K562 (cell line): ENCODE measurements around the gene MRPL30. TPM values are rescaled to one million over a fixed set of nuclear protein-coding genes. Genes with fewer than 3 reads are reported as not detected.

Experiments
- ARID3B ChIP-seq: fragments of 250-450 bp; sonication (Bioruptor Pico); IDR thresholded peaks from 2 replicates; pipeline ENCODE4 v1.4.0; 2020; ENCODE audit warnings: borderline replicate concordance
- ARID4B ChIP-seq: sonication (generic); formaldehyde crosslinking; IDR thresholded peaks from 2 replicates; pipeline ENCODE4 v1.8.0; 2022; ENCODE audit warnings: mild to moderate bottlenecking, missing genetic modification reagents
- BRD4 ChIP-seq: fragments of 200-600 bp; sonication (generic); IDR thresholded peaks from 2 replicates; pipeline ENCODE4 v1.6.1; 2017; ENCODE audit warnings: inconsistent platforms
- E2F1 ChIP-seq: sonication (generic); formaldehyde crosslinking; IDR thresholded peaks from 2 replicates; pipeline ENCODE4 v1.8.1; 2023; ENCODE audit warnings: mild to moderate bottlenecking, missing genetic modification reagents, moderate library complexity
- FOS ChIP-seq: IDR thresholded peaks from 3 replicates; pipeline ENCODE4 v1.6.1; 2011; ENCODE audit not compliant: insufficient read length; ENCODE audit errors: extremely low read depth
- FOXA1 ChIP-seq: fragments of 450-650 bp; IDR thresholded peaks from 2 replicates; pipeline ENCODE4 v1.6.1; 2016; ENCODE audit warnings: mild to moderate bottlenecking, borderline replicate concordance
- HDAC2 ChIP-seq: fragments of 450-650 bp; IDR thresholded peaks from 2 replicates; pipeline ENCODE4 v1.6.1; 2016; ENCODE audit warnings: mild to moderate bottlenecking
- HES1 ChIP-seq: fragments of 450-650 bp; IDR thresholded peaks from 2 replicates; pipeline ENCODE4 v1.6.1; 2016; ENCODE audit warnings: low read depth, mild to moderate bottlenecking, moderate library complexity
- KLF13 ChIP-seq: fragments of 450-650 bp; IDR thresholded peaks from 2 replicates; pipeline ENCODE4 v1.6.1; 2016; ENCODE audit warnings: missing genetic modification characterization, low read depth, mild to moderate bottlenecking, missing compliant biosample characterization, moderate library complexity, borderline replicate concordance
- POLR2G ChIP-seq: fragments of 200-400 bp; formaldehyde crosslinking; IDR thresholded peaks from 2 replicates; pipeline ENCODE4 v1.6.1; 2017; ENCODE audit warnings: low read depth, mild to moderate bottlenecking, antibody characterized with exemption, low read length, moderate library complexity
- SMARCE1 ChIP-seq: fragments of 450-650 bp; IDR thresholded peaks from 2 replicates; pipeline ENCODE4 v1.7.1; 2016; ENCODE audit warnings: mild to moderate bottlenecking
- SMC3 ChIP-seq: conservative IDR thresholded peaks from 2 replicates; pipeline ENCODE4 v1.6.1; 2011; ENCODE audit warnings: low read depth, low read length, improper control_type of control experiment; ENCODE audit not compliant: insufficient read depth
- ZBTB43 ChIP-seq: sonication (generic); formaldehyde crosslinking; IDR thresholded peaks from 2 replicates; pipeline ENCODE4 v1.8.0; 2023; ENCODE audit warnings: mild to moderate bottlenecking, missing genetic modification reagents
- ZKSCAN8 ChIP-seq: fragments of 200-800 bp; sonication (Bioruptor generic); IDR thresholded peaks from 2 replicates; pipeline ENCODE4 v1.6.1; 2016; ENCODE audit warnings: missing genetic modification characterization, missing compliant biosample characterization
- ZNF197 ChIP-seq: fragments of 200-800 bp; sonication (Bioruptor generic); IDR thresholded peaks from 2 replicates; pipeline ENCODE4 v1.6.1; 2016; ENCODE audit warnings: low read depth, missing genetic modification characterization, missing compliant biosample characterization
- polyA plus RNA-seq, 8 experiments: library from polyadenylated mRNA; depleted of rRNA in 4 of 8; stranded (reverse) in 5 of 8; unstranded in 3 of 8; fragments of >200 nt; fragmentation: Nextera tagmentation in 2 of 8; fragmentation: Illumina TruSeq in 1 of 8; extraction: Ambion mirVana in 2 of 8; extraction: Trizol in 1 of 8; gene quantifications; 2 replicates each; pipeline versions ENCODE4 v1.2.1 to v1.2.3, GENCODE V29; 2011 to 2014; ENCODE audit warnings: inconsistent platforms in 1 of 8, missing spikeins in 1 of 8
- total RNA-seq, 7 experiments: library from RNA; depleted of rRNA in 6 of 7; stranded (reverse); fragments of >200 nt in 6 of 7; fragmentation: Illumina TruSeq in 2 of 7; extraction: Trizol in 2 of 7; gene quantifications; 2 replicates each; pipeline versions ENCODE4 v1.2.1 to v1.2.3, GENCODE V29; 2011 to 2021; ENCODE audit warnings: low replicate concordance in 1 of 7

MRPL30 gene
- total and polyA plus RNA-seq, 9 of the 15 experiments (the other 6 are each of a cell fraction or from before 2014, with no cell fraction given), result 63.3 to 130 (median 87.0) TPM

GRCh38 chr2:99154643-99155536 lies 26.1 kb upstream of the MRPL30 start, which contains the start of the genes LIPT1 and TSGA10 (continued):
- TF ChIP-seq ZBTB43 (CRISPR knock-in tag) (no peak), E2F1 (CRISPR knock-in tag) (no peak; the same call in 1 of the 2 replicates), SMC3 (no peak), ZKSCAN8 (CRISPR knock-in tag) (no peak), BRD4 (no peak), HDAC2 (peak; percentile 62; the same call in 1 of the 2 replicates), ARID4B (no peak; the same call in 1 of the 2 replicates), POLR2G (peak; percentile 98), HES1 (no peak), ARID3B (CRISPR knock-in tag) (no peak), FOXA1 (no peak), FOS (no peak), SMARCE1 (peak; percentile 57), KLF13 (tag) (peak; percentile 85; the same call in 1 of the 2 replicates), ZNF197 (CRISPR knock-in tag) (no peak)
